GM18868 (cell line): ENCODE measurements around the gene RNF215.

ENCODE experiments used
- ATAC-seq: cut with Tn5 transposase; IDR thresholded peaks from one replicate; pipeline ENCODE4 v1.9.1; 2021; ENCODE audit warnings: mild to moderate bottlenecking, moderate library complexity; ENCODE audit not compliant: unreplicated experiment

RNF215 gene

DNA sequence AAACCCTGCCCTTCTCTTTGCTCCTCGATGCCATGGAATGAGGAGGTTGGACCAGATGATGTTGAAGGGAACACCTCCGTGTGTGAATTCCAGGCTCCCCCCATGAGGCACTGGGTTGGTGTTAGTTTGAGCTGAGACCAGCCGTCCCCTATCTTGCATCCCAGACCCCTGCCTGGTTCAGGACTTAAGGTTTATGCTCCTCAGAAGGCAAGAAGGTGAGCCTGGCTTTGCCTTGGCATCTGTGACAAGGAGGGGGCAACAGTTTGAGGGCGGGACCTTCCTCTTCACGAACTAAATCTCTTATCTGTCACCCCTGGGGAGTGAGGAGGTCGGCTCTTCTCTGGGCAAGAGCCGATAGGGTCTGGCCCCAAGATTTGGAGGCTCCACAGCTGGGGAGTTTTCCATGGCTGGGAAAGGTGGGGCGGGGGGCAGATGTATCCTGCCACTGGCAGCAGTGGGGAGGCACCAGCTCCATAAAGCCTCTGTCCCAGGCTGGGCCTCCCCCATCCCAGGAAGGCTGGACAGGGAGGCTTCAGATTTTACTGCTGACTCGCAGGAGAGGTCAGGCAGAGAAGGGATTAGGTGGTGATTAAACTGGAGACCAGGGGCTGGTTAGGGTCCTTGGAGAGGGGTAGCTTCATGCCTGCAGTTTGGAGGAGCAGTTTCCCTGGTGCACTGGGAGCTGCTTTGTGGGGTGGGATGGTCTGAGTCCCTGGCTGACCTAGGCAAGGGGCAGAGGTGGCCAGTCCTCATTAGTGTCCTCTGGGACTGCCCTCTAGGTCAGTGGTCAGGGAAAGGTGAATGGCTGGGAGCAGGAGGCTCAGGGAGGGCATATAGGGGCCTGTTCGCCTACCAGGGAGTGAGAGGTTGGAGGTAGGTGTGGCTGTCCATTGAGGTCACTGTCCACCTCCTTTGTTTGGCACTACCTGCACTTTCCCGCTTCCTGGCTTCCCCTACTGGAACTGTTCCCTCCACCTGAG is 10.7 kb upstream of the RNF215 start:
- ATAC-seq, result no peak

DNA sequence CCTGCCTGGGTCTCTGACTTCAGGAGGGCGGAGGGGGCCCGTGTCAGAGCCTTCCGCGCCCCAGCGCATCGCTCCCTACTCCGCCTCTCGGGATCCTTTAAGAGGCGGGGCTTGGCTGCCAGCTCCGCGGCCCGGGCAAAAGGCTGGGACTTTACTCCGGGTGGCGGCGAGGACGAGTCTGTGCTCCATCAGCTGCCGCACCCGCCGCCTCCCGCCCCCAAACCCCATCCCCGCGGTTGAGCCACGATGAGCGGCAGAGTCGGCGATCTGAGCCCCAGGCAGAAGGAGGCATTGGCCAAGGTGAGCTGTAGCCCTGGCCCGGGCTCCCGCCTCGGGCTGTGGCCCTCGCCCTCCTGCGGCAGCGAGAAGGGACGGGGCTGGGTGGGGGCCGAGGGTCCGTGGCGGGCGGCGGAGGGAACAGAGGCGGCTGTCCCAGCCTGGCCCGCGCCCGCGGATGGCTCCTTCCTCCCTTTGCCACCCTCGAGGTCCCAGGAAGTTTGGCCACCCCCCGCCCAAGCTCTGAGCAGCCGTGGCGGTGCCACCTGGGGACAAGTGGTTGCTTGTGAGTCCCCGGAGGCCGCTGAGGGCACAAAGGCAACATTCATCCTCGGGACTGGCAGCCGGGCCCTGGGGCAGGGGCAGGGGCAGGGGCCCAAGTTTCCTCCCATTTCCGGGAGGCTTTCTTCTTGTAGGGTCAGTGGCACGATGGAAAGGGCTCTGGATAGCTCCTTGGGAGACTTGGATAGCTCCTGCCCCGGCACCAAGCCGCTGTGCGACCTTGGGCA is 9.9 kb upstream of the RNF215 start, which contains the start of gene SEC14L2:
TSS of gene SEC14L2 (plus strand) at position 148 of the 785 bp plus-strand sequence. CDS start at position 247, 99 bp downstream.
- no peak for ATAC-seq

DNA sequence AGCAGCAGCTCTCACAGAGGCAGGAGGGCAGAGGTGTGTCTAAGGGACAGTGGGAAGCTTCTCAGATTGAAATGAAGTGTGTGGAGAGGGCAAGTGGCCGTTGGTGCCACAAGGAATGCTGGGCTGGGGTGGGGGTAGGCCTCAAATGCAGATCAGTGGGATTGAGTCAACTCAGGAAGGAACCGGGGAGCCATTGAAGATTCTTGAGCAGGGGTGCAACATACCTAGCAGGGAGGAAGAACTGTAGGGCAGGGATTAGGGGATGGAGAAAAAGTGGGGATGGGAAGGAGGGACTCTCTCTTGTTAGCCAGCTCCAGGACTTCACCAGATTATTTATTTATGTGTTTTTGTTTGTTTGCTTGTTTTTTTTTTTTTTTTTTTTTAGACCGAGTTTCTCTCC is 6.7 kb upstream of the RNF215 start:
- ATAC-seq, result no peak

DNA sequence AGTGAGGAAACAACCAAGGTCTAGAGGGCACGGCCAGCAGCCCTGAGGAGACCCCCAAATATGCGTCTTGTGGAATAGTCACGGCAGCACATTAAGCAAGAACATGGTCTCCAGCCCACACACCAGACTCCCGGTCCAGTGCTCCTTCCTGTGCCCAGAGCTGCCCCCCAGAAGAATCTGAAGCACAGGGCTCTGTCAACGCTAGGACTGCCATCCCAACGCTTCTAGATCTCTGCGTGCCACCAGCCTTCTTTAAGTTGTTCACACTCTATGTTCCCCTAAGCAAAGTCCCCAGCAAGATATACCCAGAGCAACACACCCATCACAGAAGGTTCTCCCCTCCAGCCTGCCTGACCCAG is 6.1 kb upstream of the RNF215 start:
- no peak for ATAC-seq

DNA sequence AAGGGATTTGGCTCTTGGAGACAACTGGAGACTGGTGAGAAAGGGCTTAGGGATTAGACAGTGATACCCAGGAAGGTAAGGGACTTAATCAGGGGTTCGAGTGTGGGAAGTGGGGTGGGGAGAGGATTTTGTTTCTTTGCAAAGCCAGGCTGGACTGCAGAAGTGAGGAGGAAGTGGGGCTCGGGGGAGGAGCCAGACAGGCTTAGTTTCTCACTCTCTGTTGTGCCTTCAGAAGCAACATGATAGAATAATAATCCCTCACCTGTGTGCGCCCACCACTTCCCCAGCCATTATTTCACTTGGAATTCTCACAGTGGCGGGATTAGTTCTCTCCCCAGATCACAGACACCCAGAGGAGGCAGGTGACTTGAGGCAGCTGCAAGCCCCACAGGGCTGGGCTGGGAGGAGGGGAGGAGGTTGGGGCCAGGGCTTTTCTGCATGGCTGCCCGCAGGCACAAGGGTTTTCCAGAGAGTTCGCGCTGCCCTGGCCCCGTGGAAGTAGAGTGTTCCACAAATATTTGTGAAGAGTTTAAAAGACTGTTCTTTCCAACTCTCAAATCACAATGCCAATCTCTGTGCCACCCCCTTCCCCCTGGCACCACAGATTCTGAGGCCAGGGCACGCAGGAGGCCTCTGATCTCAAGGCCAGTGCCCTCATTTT is 5.6 kb upstream of the RNF215 start:
- no peak for ATAC-seq

DNA sequence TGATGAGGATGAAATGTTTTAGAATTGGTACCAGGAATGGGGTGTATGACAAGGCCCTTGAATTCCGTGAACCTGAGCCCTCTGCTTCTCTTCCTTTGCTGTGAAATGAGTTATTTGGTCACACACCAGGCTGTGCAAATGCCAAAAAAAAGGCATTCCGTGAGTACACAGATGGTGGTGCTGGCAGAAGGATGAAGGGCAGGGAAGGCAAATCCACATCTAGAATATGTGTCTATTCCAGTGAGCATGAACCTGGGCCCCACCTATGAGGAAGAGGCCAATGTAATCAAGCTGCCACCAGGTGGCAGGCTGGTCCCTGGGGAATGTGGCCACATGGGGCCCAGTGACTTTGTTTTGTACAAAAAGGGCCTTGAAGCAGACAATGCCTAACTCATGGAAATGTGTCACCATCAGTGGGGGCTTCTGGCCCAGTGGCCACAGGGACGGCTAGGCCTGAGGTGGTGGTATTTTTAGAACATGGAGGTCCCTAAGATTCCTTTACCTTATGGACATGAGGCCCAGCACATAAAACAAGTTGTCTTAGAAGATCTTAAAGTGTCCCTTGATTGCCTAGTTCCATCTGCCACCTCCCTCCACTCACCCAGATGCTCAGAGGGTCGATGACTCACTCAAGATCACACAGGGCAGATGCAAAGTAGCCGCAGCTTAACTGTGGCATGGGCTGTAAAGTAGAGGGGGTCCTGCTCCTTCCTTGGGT is 3.9 kb upstream of the RNF215 start:
- peak; percentile 38 for ATAC-seq

DNA sequence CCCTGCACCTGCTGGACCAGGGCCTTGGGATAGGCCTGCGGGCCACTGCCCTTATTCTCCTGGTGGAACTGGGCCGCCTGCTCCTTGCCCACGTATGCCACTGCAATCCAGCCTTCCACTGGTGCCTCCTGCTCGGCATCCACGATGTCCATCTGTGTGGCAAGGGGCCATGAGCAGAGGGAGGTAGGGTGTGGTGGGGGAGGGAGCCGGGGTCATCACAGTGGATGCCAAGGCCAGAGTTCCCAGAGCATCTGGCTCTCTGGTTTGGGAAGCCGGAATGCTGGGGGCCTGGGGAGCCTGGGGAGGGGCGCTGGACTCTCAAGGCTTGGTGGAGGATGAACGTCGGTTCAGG is 627 bp downstream of the RNF215 start:
- ATAC-seq, result no peak

DNA sequence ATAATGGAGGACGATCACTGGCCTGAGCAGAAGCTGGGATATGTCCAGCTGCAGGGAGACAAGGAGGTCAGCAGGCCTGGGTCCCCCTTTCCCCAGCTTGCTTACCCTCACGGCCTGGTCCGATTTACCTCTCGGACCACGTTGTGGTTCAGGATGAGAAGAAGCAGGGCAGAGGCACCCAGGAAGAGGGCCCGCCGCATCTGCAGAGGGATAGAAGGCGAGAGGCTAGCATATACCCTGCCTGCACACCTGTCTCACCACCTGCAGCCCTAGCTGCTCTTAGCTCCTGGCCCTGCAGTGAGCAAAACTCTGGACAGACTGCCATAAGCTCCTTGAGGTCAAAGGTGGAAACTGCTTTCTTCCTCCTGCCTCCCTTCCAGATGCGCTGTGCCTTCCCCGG is 1.3 kb downstream of the RNF215 start:
- no peak for ATAC-seq

DNA sequence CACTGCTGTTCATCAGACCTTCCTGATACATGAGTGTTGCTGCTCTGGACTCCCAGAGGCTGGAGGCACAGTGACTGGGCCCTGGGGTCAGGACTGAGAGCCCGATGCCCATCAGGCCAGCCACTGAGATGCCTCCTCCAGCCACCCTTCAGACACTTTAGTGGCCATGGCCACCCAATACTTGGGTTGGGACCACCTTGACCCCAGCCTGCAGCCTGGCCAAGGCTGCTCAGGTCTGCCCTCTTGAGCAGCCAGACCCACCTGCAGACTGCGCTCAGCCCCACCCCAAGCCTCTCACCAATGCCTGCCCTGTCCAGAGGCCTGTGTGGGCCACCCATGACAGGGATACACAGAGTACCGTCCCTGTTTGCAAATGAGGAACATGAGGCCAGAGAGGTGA is 4.2 kb downstream of the RNF215 start:
- ATAC-seq, result no peak

DNA sequence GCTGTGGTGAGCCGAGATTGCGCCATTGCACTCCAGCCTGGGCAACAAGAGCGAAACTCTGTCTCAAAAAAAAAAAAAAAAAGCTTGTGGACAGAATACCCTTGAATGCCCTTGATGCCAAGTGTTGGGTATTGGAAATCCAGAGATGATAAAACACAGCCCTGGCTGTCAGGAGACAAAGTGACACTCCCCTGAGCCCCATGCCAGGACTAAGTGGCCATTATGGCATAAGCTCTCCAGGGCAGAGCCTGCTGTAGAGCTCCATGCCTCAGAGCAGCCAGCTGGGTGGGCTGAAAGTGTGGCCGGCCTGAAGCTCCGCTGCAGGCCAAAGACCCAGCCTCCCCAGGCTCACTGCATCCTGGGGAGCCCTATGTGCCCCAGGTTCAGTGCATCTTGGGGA is 4.9 kb downstream of the RNF215 start:
- ATAC-seq, result no peak

DNA sequence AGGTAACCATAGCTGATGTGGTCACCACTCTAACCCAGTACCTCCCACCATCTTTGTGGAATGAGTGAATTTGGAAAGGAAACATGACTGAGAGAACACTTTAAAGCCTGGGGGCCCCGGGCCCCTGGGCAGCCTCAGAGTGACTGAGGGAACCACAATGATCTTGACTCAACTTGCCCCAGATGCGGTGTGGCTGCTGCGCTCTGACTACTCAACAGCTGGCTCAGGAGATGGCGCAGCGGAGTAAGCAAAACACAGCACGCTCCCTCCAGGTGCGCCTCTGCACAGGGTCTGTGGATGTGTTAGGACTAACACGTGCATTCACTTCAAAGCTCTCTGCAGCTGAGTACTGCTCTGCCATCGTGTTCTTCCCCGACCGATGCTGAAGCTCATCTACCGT is 5.9 kb downstream of the RNF215 start:
- ATAC-seq, result no peak

DNA sequence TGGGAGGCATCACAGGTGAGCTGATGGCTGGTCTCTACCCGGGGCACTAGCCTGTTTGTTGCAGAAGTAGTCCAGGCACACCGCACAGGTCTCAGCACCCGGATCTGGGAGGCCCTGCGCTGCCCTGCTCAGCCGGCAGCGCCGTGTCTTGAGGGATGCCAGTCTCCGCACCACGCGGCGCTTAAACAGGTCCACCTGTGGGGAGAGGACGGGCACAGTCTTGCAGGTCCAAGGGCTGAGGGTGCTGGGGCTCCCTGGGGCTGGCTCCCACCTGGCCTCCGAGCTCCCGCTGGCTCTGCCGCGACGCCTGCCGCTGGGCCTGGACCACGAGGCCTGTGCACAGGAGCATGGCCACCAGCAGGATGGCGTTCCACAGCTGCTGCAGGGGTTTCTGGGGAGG is 7.2 kb downstream of the RNF215 start:
- no peak for ATAC-seq

DNA sequence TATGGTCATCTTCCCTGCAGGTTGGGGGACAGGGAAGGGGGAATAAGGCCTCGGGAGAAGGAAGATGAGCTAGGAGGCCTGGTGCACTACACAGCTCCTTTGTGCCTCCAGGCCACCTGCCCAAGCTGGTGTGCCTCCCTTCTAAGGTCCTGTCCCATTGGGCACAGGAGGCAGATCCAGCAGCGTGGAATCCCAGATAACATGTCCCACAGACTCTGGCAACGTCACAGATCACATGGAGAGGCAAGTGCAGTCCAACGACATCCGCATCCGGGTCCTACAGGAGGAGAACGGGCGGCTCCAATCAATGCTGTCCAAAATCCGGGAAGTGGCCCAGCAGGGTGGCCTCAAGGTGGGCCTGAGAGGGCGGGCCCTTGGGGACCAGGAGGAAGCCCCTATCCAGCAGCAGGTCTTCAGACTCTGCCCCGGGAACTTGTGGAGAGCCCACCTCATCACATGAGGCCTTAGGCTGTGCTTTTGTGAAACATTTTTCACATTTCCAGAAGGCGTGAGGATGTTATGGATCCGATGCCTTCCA is 11.8 kb downstream of the RNF215 start:
- ATAC-seq, result no peak

DNA sequence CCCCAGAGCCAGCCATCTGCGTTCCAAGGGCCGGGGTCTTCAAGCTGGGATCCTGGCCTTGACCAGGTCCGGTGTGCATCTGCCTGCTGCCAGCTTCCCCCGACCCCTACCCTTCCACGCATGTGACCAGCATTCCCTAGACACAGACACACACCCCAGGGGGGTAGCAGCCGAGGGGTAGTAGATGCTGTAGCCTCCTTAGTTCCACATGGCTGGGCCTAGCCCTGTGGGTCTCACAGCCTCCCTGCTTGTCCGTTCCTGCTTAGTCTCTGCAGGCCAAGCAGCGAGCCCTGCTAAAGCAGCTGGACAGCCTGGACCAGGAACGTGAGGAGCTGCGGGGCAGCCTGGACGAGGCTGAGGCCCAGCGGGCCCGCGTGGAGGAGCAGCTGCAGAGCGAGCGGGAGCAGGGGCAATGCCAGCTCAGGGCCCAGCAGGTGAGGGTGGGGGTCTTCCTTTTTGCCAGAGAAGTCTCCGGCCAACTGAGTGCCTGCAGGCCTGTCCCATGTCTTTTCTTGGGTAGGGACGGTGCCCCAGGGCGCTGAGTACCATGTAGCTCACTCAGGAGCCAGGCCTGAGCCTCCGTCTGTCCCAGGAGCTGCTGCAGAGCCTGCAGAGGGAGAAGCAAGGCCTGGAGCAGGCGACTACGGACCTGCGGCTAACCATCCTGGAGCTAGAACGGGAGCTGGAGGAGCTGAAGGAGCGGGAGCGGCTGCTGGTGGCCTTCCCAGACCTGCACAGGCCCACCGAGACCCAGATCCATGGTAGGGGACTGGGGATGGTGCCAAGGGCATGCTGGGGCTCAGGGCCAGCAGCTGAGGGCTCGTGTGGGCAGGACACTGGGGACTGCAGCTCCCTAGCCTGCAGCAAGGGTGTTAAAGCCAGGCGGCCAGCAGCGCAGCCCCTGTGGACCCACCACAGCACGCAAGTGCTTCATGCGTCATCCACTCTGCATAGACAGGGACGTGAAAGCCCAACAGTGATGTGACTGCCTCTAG is 13.6 kb downstream of the RNF215 start:
- no peak for ATAC-seq

DNA sequence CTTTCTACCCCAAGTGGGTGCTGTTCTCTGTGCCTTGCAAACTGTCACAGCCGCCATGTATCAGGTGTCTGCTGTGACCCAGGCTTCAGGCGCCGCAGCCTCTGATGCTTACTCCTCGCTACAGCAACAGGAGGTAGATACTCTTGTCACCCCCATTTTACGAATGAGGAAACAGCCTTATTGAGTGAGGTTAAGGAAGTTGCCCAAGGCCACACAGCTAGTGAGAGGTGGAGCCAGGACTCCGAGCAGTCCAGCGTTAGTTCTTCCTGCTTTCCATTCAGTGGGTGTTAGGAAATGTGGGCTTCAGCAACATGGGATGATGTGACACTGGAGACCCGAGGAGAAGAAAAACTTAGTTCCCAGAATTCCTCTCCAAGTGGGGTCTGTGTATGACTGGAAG is 14.3 kb downstream of the RNF215 start:
- no peak for ATAC-seq

DNA sequence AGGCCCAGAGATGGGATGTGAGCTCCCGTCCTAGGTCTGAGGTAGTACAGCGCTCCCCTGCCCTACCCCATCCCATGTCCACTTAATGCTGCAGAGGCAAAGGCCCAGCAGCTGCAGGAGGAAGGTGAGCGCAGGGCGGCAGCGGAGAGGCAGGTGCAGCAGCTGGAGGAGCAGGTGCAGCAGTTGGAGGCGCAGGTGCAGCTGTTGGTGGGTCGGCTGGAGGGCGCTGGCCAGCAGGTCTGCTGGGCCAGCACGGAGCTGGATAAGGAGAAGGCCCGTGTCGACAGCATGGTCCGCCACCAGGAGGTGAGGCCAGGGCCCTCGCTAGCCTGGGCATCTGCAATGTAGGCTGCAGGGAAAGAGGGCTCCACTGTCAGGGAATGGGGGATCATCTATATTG is 15.2 kb downstream of the RNF215 start:
- no peak for ATAC-seq

DNA sequence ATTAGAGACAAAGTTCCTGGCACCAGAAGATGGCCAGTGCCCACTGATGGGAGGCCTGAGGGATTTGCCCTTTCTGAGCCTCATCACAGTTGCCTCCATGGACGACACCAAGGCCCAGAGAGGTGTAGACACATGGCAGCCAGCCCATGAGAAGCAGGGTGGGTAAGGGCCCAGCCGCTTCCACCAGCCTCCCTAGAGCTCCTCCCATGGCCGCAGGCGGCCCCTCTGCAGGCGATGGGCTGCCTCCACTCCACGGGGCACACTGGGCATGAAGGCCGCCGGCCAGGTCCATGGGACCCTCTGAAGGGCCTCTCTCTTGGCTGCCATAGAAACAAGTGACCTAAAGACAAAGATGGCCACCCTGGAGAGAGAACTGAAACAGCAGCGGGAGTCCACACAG is 15.9 kb downstream of the RNF215 start:
- ATAC-seq, result no peak

DNA sequence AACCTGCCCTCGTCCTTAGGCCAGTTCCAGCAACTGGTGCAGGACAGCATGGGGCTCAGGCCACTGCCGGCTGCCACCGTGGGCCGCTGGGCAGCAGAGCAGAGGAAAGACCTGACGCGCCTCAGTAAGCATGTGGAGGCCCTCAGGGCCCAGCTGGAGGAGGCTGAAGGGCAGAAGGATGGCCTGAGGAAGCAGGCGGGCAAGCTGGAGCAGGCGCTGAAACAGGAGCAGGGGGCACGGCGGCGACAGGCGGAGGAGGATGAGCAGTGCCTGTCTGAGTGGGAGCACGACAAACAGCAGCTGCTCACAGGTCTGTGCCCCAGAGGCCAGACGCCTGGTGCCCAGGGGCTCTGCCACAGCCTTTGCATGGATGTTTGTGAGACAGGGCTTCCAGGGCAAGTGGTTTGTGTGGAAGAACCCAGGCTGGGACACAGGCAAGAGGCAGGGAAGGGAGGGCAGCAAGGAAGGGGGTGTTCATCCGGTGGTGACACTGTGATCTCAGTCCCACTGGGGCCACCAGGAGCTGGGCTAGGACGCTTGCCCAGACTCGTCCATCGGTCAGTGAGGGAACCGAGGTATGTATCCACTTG is 16.5 kb downstream of the RNF215 start:
- no peak for ATAC-seq

DNA sequence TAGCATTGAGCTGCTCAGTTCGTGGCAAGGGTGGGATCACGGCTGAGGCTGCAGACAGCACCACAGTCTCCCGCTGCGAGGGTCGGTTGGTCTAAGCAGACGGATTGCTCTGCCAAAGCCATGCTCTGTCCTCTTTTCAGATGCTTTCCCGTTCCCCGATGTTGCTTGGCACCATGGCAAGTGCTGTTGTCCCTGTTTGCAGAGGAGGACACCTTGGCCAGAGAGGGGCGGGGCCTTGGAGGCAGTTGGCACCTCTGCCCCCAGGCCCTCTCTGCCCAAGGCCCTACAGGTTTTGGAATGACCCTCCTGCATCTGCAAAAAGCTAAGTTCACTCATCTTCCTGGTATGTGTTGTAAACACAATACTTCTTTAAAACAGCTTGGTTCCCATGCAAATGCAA is 18.8 kb downstream of the RNF215 start:
- no peak for ATAC-seq
